Neutrophil (primary cell): ENCODE measurements around the gene WFDC1.

Experiments used
- H3K27ac ChIP-seq: fragments of 200-600 bp; sonication (generic); 2 replicates; pipeline ENCODE4 v1.5.1; 2016; ENCODE audit warnings: mild to moderate bottlenecking, moderate library complexity
- H3K27me3 ChIP-seq: fragments of 200-600 bp; sonication (generic); 2 replicates; pipeline ENCODE4 v1.6.0; 2016; ENCODE audit warnings: mild to moderate bottlenecking
- H3K36me3 ChIP-seq: fragments of 200-600 bp; sonication (generic); 2 replicates; pipeline ENCODE4 v1.5.1; 2017
- H3K4me1 ChIP-seq, 2 experiments: fragments of 200-600 bp in 1 of 2; sonication (generic) in 1 of 2; 1 replicate in 1 of 2; 2 replicates in 1 of 2; pipeline versions ENCODE4 v1.5.1 to v1.6.1; 2013 to 2016; ENCODE audit warnings: low read depth in 1 of 2, low read length in 1 of 2, mild to moderate bottlenecking in 1 of 2, moderate library complexity in 1 of 2; ENCODE audit not compliant: control insufficient read depth in 1 of 2, insufficient read depth in 1 of 2
- H3K4me3 ChIP-seq, 2 experiments: fragments of 200-600 bp in 1 of 2; sonication (generic) in 1 of 2; 1 replicate in 1 of 2; 2 replicates in 1 of 2; pipeline ENCODE4 v1.5.1; 2013 to 2016; ENCODE audit warnings: low read depth in 1 of 2, low read length in 1 of 2, mild to moderate bottlenecking in 1 of 2, moderate library complexity in 1 of 2
- H3K9me3 ChIP-seq: fragments of 200-600 bp; sonication (generic); 2 replicates; pipeline ENCODE4 v1.5.1; 2016
- TF ChIP-seq, protein P1 (sequence below): fragments of 200-600 bp; sonication (generic); IDR thresholded peaks from 2 replicates; pipeline ENCODE4 v1.5.1; 2016; ENCODE audit warnings: antibody characterized with exemption

WFDC1 gene

DNA sequence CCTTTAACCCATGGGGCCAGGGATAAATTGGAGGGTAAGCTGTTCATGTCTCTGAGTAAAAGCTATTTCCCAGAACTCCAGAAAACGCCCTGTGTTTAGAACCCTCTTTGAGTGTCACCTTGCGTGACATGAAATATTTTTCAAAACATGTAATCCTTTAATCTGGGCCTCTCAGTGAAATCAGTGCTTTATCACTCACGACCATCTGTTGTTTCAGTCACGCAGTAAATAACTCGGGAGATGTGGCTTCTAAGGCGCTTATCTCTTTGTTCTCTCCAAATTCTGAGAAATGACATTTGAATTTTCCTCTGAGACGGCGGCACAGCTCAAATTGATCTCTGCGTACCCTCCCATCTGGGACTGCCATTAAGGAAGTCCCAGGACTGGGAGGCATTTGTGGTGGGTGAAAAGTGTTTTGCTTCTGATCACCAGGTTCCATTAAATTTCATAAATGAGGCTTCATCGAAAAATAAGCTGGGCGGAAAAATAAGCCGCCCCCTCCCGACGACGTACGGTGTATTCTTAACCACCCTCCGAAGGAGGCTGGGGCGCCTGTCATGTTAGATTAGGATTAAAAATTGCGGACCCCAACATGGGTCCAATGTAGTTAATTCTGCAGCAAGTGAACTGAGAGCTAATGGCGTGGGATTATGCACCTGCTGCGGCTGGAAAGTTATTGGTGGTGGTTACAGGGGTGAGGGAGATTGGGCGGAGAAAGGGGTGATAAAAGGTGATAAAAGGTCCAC lies 12.7 kb downstream of the WFDC1 start:
- TF ChIP-seq, protein P1, sequence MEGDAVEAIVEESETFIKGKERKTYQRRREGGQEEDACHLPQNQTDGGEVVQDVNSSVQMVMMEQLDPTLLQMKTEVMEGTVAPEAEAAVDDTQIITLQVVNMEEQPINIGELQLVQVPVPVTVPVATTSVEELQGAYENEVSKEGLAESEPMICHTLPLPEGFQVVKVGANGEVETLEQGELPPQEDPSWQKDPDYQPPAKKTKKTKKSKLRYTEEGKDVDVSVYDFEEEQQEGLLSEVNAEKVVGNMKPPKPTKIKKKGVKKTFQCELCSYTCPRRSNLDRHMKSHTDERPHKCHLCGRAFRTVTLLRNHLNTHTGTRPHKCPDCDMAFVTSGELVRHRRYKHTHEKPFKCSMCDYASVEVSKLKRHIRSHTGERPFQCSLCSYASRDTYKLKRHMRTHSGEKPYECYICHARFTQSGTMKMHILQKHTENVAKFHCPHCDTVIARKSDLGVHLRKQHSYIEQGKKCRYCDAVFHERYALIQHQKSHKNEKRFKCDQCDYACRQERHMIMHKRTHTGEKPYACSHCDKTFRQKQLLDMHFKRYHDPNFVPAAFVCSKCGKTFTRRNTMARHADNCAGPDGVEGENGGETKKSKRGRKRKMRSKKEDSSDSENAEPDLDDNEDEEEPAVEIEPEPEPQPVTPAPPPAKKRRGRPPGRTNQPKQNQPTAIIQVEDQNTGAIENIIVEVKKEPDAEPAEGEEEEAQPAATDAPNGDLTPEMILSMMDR: no peak
- H3K27me3 ChIP-seq: peaks cover 21% of the 10 kb centered on the region

DNA sequence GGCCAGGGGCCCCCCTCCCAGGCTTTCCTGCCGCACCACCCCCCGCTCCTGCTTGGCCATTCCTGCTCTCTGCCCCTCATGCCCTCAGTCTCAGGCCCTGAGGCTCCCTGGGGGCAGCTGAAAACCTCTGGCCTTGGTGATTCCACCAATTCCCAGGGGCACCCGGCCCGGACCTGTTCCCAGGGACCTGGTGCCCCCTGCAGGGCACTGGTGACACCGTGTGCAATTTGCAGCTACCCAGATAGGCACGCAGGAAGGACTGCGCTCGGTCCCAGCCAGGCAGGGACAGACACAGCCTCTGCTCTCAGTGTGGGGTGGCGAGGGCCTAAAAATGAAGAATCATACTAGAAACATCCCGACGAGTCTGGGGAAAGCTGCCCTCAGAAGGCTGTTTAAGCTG lies 13.4 kb downstream of the WFDC1 start:
- no peaks in the 10 kb centered on the region for H3K9me3 ChIP-seq
- H3K27ac ChIP-seq: no peak overlapping the region
- no peaks in the 10 kb centered on the region for H3K4me1 ChIP-seq
- H3K4me3 ChIP-seq: no peak overlapping the region
- TF ChIP-seq, protein P1: no peak
- peaks cover 28% of the 10 kb centered on the region for H3K27me3 ChIP-seq
- H3K36me3 ChIP-seq: no peaks in the 10 kb centered on the region

More for the DNA sequence above, 12.7 kb downstream of the WFDC1 start:
- no peaks in the 10 kb centered on the region for H3K9me3 ChIP-seq
- no peak overlapping the region for H3K4me3 ChIP-seq
- no peak overlapping the region for H3K27ac ChIP-seq
- H3K4me1 ChIP-seq: no peaks in the 10 kb centered on the region
- no peaks in the 10 kb centered on the region for H3K36me3 ChIP-seq

DNA sequence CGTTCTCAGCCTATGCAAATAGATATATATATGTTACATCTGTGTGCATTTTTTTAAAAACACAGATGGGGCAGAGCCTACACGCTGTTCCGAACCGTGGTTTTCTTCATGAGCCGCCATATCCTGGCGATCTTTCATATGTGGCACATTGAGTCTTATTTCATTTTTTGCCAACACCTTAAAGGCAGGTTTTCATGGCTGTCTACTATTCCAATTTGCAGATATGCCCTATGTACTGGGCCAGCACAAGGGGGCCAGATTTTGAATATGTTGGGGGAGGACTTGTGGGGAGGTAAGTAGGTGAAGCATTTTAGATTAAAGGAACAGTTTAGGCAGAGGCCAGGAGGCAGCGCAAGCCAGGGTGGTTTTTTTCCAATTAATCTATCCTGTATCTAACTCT lies 16.0 kb downstream of the WFDC1 start:
- H3K4me3 ChIP-seq: no peak overlapping the region
- TF ChIP-seq, protein P1: no peak
- H3K27ac ChIP-seq: no peak overlapping the region
- no peaks in the 10 kb centered on the region for H3K9me3 ChIP-seq
- H3K4me1 ChIP-seq: no peaks in the 10 kb centered on the region
- peaks cover 45% of the 10 kb centered on the region for H3K27me3 ChIP-seq
- no peaks in the 10 kb centered on the region for H3K36me3 ChIP-seq

DNA sequence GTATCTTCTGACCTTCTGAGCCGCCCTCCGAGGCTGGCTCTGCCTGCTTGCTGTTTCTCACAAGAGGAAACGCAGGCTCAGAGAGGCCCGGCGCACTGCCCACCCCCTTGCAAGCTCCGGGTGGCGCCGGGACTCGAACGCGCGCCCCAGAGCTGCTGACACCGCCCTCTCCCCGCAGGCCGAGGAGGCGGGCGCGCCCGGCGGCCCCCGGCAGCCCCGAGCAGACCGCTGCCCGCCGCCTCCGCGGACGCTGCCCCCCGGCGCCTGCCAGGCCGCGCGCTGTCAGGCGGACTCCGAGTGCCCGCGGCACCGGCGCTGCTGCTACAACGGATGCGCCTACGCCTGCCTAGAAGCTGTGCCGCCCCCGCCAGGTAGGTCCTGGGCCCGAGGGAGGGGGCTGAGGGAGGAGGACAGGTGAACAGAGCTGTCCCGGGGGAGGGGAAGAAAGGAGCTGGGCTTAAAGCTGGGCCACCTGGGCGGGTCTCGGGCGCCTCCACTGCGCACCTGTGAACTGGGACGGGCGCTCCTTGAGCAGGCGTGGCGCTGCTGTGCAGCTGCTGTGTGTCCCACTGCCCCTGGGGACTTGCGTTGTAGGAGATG lies 18.2 kb downstream of the WFDC1 start:
- H3K4me3 ChIP-seq: no peak overlapping the region
- no peaks in the 10 kb centered on the region for H3K9me3 ChIP-seq
- H3K4me1 ChIP-seq: no peaks in the 10 kb centered on the region
- peaks cover 43% of the 10 kb centered on the region for H3K27me3 ChIP-seq
- H3K27ac ChIP-seq: no peak overlapping the region
- TF ChIP-seq, protein P1: no peak
- no peaks in the 10 kb centered on the region for H3K36me3 ChIP-seq

DNA sequence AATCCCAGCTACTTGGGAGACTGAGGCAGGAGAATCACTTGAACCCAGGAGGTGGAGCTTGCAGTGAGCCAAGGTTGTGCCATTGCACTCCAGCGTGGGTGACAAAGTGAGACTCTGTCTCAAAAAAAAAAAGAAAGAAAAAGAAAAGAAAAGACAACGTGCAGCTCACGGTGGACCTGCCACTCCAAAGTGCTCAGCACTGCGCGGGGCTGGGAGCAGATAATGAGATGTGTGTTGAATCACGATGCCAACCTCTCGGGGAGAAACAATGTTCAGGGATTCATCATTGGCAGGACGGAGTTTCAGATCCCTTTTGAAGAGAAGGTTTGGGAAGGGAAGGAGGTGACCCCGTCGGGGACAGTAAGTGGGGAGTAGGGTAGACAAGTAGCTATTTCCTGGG lies 19.2 kb downstream of the WFDC1 start:
- Histone ChIP-seq H3K27me3 (peaks cover 38% of the 10 kb centered on the region), H3K9me3 (no peaks in the 10 kb centered on the region), H3K4me3 (no peak overlapping the region), H3K4me1 (no peaks in the 10 kb centered on the region), H3K27ac (no peak overlapping the region), H3K36me3 (no peaks in the 10 kb centered on the region)
- TF ChIP-seq, protein P1: no peak
